22Rv1 (cell line): Measurements from ENCODE around the gene KLHL8.

Experiments
- H3K27ac ChIP-seq: fragments of 450-650 bp; 2 replicates; pipeline ENCODE4 v1.5.1; 2017
- CTCF ChIP-seq: fragments of 450-650 bp; IDR thresholded peaks from 2 replicates; pipeline ENCODE4 v1.5.1; 2017; ENCODE audit warnings: mild to moderate bottlenecking
- ZFX ChIP-seq: fragments of 450-650 bp; IDR thresholded peaks from 2 replicates; pipeline ENCODE4 v1.6.1; 2017; ENCODE audit warnings: antibody characterized with exemption, borderline replicate concordance

Gene KLHL8

GRCh38 chr4:87220094-87220822 is at the start of gene KLHL8:
Gene KLHL8 (minus strand): TSS chr4:87220618. CDS start chr4:87195539, 25,079 bp downstream.
- TF ChIP-seq ZFX (no peak), CTCF (0 out of 2 replicates have a peak, but pooled peaks have one; percentile 7)
- peak within 1 kb of the TSS; percentile 76 for H3K27ac ChIP-seq

GRCh38 chr4:87270144-87270543 is 49.7 kb upstream of the KLHL8 start:
- TF ChIP-seq ZFX (no peak), CTCF (peak; percentile 80)
- H3K27ac ChIP-seq = no peak overlapping the region

- TF ChIP-seq CTCF (no peak), ZFX (no peak)
These were observed 48.0 kb upstream of the KLHL8 start for GRCh38 chr4:87268411-87268810.

GRCh38 chr4:87266986-87267385 is 46.6 kb upstream of the KLHL8 start:
- H3K27ac ChIP-seq = no peak overlapping the region
- TF ChIP-seq CTCF = no peak
- no peak for TF ChIP-seq ZFX

More at GRCh38 chr4:87268411-87268810, 48.0 kb upstream of the KLHL8 start:
- no peak overlapping the region for H3K27ac ChIP-seq

- no peak overlapping the region for H3K27ac ChIP-seq
- TF ChIP-seq CTCF (no peak), ZFX (no peak)
These were observed 42.5 kb upstream of the KLHL8 start for GRCh38 chr4:87262886-87263285.

- H3K27ac ChIP-seq = no peak overlapping the region
- TF ChIP-seq CTCF = no peak
- no peak for TF ChIP-seq ZFX
These were observed 40.1 kb upstream of the KLHL8 start for GRCh38 chr4:87260477-87260876.

- TF ChIP-seq ZFX = no peak
- TF ChIP-seq CTCF = no peak
- no peak overlapping the region for H3K27ac ChIP-seq
These were observed 38.3 kb upstream of the KLHL8 start for GRCh38 chr4:87258677-87259076.
